GDM1 (cell line): ENCODE data around the gene CASP10.
A peak's percentile ranks its signal among the peaks of the same experiment; 100 is the strongest.
"Not testable (repeated sequence)": the region's sequence is repeated elsewhere in the genome, so short reads cannot be mapped to it uniquely, and the experiment has no call there.

ENCODE experiments used
- DNase-seq: peaks from one replicate; lab custom pipeline; 2025; lab: John Stamatoyannopoulos, UW

Gene CASP10, protein sequence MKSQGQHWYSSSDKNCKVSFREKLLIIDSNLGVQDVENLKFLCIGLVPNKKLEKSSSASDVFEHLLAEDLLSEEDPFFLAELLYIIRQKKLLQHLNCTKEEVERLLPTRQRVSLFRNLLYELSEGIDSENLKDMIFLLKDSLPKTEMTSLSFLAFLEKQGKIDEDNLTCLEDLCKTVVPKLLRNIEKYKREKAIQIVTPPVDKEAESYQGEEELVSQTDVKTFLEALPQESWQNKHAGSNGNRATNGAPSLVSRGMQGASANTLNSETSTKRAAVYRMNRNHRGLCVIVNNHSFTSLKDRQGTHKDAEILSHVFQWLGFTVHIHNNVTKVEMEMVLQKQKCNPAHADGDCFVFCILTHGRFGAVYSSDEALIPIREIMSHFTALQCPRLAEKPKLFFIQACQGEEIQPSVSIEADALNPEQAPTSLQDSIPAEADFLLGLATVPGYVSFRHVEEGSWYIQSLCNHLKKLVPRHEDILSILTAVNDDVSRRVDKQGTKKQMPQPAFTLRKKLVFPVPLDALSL

DNA sequence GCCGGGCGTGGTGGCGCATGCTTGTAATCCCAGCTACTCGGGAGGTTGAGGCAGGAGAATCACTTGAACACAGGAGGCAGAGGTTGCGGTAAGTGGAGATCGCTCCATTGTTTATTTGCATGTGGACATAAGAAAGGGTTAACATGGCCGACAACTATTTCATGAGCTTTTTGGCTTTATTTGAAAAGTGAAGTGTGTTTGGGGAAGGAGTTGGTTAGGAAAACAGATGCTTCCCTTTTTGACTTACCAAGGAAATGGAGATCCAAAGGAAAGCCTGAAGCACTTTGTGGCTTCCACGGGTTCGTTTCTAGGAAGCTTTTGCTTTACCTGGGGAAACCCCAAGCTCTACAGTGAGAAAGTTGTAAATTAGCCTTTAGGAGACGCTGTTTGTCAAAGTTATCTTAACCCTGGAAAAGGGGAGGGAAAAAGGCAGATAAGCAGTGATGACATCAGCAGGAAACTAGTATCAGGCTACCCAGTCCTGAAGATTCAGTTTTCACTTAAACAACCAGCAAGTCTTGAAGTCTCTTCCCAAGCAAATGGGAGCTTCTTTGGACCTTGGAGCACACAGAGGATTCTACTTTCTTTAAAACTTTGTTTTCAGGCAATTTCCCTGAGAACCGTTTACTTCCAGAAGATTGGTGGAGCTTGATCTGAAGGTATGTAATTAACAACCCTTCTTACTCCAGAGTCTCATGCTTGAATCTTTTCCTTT, at the start of gene CASP10:
Gene CASP10 (plus strand): TSS at position 492 of the 715 bp plus-strand sequence. CDS start 2,637 bp downstream, outside the sequence.
- peak; percentile 83 for DNase-seq

DNA sequence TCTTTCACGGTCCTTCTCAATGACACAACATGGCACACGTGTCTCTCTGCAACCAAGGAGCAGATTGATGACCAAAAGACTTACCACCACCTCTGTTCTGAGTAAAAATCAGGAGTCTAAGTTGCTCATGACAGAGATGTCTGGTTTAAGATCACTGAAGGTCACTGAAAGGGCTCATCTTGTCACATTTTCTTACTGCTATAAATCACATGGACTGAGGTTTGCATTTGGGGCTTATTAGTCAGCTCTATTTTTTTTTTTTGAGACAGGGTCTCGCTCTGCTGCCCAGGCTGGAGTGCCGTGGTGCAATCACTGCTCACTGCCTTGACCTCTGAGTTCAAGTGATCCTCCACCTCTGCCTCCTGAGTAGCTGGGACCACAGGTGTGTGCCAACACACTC, 47.6 kb upstream of the CASP10 start:
- DNase-seq, result no peak

DNA sequence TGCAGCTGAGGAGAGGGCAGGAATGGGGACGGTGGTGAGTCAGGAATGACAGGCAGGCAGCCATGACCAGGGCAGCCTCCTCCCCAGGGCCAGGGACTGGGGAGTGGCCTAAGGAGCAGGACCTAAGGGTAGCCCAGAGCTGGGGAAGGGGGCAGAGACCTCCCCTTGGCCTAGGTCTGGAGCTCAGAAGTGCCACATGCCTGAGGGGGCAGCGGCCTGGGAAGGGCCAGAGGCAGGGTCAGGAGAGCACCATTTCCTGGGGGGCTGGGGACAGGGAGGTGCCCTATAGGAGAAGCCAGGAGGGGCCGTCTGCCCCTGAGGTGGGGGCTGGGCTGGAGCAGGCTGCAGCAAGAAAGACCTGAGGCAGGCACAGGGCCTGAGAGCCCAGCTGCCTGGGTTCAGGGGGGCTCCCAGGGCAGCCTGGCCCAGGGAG, 46.0 kb upstream of the CASP10 start:
- DNase-seq, result no peak

DNA sequence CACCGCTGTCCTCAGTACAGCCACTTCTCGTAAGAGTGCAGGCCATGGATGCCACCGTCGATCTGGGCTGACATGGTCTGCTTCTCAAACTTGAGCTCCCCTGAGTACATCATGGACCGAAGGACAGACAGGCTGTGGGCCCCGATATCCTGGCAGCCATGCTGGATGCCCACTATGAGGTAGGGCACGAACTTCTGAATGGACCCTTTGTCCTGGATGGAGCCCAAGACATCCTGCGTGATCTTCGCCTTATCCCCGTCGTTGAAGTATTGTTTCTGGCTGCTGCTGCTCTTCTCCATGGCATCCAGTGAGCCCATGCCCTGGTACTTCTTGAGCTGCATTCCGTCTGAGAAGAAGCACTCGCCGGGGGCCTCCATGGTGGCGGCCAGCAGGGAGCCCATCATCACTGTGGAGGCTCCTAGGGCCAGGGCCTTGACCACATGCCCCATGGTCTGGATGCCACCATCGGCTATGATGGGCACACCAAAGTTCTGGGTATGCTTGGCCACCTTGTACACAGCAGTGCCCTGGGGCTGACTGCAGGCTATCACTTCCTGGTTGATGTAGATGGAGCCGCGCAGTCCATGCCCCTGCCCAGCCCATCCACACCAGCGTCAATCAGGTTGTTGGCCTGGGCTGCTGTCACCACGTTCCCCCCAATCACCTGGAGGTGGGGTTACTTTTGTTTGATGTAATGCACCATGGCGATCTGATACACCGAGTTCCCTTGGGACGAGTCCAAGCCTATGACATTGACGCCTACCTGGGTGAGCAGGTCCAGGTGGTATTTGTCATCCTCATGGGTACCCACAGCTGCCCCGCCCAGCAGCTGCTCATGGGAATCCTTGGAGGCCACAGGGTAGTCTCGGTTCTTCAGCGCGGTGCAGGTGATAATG, 45.2 kb upstream of the CASP10 start:
- no peak for DNase-seq

DNA sequence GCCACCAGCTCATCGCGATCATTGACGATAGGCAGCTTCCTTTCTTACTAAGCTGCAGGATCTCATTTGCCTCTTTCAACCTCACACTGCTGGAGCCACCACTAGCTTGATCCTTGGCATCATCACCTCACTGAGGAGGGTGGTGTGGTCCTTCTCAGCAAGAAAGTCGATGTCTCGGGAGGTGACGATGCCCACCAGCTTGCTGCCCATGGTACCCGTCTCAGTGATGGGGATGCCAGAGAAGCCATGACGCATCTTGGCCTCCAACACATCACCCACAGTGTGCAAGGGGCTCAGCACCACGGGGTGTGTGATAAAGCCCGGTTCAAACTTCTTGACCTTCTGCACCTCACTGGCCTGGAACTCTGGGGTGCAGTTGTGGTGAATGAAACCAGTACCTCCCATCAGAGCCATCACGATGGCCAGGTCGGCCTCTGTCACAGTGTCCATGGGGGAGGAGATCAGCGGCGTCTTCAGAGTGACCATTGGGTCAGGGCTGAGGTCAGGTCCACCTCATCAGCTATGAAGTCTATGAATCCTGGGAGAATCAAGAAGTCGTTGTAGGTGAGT, 44.5 kb upstream of the CASP10 start:
- DNase-seq, result no peak

DNA sequence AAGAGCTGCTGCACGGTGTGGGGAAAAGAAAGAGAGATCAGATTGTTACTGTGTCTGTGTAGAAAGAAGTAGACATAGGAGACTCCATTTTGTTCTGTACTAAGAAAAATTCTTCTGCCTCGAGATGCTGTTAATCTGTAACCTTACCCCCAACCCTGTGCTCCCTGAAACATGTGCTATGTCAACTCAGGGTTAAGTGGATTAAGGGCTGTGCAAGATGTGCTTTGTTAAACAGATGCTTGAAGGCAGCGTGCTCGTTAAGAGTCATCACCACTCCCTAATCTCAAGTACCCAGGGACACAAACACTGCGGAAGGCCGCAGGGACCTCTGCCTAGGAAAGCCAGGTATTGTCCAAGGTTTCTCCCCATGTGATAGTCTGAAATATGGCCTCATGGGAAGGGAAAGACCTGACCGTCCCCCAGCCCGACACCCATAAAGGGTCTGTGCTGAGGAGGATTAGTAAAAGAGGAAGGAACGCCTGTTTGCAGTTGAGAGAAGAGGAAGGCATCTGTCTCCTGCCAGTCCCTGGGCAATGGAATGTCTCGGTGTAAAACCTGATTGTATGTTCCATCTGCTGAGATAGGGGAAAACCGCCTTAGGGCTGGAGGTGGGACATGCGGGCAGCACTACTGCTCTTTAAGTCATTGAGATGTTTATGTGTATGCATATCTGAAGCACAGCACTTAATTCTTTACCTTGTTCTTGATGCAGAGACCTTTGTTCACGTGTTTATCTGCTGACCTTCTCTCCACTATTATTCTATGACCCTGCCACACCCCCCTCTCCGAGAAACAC, 43.8 kb upstream of the CASP10 start:
- DNase-seq, result peak; percentile 17

DNA sequence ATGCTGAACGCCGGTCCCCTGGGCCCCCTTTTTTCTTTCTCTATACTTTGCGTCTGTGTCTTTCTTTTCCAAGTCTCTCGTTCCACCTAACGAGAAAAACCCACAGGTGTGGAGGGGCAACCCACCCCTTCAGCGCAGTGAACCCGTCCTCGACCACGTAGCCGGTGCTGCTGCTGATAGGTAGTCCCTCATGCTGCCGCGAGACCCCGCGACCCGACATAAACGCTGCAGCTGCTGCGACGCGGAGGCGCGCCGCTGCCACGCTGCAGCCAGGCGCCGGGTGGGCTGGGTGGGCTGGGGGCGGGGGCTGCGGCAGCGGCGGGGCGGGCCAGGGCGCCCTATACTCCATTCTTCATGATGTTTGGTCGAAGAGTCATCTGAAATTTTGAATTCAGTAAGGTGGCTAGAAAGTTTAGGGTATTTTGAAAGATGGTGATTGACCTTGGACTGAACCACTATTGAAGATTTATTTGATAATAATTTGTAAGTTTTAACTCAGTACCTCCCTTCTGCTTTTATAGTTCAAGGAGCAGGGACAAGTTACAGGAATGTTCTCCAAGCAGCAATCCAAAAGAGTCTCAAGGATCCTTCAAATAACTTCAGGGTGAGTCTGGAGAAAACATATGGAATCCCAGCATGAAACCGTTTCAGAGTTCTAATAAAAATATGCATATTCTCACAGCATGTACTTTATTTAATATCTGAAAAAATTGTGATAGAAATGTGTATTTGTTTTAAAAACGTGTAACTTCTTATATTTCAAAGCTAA, 42.9 kb upstream of the CASP10 start:
- DNase-seq, result no peak

DNA sequence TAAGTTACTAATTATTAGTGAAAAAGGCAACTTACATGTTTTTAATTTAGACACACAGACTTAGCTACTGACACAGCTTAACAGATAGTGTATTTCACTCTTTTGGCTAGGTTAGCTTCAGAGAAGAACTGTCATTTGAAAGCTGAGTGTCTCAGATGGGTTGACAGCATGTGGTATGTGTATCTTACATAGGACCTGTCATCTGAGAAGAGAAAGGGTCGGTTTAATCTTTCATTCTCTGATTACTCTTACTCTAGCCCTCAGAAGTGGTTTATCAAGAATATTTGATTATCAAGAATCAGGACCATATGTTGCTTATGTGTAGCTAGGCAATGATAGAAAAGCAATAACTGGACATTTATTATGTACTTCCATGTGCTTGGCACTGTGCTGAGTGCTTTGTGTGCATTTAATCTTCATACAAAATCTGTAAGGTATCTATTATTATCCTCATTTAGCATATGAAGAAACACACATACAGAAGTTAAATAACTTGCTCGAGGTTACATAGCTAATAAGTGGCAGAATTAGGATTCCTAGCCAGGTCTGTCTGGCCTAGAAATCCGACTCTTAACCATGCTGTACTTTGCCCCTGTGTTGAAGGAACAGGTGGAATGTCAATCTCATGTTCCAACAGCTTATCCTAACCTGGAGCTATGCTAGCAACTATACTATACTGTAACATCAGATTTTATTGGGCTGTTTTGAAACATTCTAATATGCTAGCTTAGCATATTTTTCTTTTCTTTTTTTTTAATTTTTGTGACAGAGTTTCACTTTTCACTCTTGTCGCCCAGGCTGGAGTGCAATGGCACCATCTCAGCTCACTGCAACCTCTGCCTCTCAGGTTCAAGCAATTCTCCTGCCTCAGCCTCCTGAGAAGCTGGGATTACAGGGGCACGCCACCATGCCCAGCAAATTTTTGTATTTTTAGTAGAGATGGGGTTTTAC, 38.6 kb upstream of the CASP10 start:
- DNase-seq, result no peak

DNA sequence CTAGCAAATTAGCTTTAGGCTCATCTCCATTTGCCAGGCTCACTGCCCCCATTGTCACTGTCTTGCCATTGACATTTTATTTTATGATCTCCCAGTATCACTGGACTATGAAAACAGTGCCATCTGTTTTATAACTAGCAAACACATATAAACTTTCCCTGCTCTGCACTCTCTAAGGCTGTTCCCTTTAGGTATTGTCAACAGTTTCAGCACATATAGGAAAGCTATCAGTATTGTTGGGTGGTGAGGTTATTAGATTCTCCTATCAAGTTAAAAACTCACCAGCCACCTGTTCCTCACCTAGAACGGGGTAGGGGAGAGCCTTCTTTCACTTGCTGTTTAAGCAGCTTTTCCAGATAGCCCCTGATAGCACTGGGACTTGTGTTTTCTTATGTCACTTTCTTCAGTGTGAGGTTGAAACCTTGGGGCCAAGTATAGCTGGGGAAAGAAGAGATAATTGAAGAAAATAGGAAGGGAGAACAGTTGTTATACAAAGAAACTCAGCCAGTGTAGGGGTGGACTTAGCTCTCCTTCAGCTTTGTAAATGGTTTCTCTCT, 34.4 kb upstream of the CASP10 start:
- DNase-seq, result no peak

DNA sequence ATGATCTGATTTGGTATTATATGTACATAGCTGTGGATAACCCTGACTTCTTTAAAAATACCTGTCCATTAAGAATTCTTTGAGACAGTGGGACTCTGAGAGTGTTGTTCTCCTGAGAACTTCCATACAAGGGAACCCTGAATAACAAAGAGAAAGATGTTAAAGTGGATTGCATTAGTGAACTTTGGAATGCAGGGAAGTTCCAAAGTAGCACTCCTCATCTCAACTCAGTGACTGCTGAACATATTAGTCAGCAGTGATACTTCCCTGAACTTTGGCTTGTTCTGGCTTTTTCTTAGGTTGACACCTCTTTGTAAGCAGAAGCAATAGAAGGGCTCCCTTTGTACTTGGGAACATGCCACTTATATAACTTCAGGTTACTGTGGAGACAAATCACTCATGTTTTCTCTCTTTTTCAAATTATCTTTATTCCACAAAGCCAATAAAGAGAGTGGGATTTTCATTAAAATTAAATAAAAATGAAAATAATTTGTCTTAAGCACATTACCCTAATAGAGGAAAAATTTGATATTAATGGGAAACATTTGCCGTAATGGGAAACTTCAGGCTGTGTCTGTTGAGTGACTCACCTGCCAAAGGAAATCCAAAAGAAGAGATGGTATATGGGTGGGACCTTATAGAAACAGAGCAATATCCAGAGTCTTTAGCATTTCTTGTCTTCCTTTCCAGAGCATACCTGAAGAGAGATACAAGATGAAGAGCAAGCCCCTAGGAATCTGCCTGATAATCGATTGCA, 33.7 kb upstream of the CASP10 start:
- no peak for DNase-seq

DNA sequence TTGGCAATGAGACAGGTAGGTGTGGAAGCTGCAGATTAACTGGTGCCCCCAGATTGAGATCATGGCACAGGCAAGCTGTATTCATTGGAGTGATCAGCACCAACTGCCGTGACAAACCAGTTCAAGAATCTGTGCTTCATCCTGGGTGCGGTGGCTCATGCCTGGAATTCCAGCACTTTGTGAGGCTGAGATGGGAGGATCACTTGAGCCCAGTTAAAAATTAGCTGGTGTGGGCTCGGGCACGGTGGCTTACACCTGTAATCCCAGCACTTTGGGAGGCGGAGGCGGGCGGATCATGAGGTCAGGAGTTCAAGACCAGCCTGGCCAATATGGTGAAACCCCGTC, 33.1 kb upstream of the CASP10 start:
- not testable (repeated sequence) for DNase-seq

DNA sequence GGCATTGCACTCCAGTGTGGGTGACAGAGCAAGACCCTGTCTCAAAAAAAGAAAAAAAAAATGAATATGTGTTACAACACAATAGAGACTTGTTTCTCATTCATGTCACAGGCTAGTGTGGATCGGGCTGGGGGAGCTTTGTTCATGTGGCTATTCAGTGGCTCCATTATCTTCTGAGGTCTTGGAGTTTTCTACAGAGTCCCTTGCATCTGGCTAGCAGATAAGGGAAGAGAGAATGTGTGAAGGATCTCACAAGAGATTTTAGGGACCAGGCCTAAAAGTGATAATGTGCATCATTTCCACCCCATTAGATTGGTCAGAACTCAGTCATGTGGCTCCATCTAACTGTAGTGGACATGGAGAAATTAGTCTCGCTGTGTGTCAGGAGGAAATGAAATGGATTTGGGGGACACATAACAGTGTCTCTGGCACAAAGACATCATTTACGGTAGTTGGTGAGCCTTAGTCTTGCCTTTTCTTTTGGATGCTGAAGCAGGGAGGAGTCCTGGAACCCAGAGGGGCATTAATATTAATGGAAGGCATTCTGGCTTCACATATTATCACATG, 32.4 kb upstream of the CASP10 start:
- no peak for DNase-seq

DNA sequence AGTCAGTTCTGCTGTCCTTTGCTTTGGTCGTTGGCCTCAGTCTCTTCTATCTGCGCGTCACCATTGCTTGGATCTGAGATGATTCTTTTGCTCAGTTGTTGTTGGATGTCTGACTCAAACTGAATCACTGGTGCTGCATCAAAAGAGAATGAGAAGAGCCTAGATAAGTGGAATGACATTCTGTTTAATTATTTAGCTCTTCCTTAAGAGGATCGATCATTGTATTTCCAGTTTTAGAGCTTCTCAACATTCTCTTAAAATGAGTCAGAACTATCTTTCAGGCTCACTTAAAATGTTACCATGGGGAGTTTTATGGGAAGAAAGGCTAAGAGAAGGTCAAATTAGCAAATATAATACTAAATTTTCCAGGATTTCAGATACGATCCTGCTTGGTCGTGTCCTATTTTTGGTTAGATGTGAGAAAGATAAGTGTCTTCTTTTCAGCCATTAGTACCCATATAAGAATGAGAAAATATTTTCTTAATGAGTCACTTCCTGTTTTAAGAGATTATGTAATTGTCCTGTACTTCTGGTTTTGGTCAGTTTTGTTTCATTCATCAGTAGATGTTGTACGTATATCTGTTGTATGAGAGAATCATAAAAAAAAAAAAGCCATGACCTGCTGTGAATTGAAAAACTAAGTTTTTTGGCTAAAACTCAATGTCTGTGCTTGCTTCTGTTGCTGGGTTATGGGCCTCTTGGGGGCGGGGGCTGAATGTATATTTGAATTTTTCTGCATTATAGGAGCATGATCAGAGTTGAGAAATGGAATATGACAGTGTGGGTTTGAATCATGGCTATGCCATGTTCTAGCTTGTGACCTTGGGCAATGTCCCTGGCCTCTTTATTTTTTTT, 31.6 kb upstream of the CASP10 start:
- DNase-seq, result no peak

DNA sequence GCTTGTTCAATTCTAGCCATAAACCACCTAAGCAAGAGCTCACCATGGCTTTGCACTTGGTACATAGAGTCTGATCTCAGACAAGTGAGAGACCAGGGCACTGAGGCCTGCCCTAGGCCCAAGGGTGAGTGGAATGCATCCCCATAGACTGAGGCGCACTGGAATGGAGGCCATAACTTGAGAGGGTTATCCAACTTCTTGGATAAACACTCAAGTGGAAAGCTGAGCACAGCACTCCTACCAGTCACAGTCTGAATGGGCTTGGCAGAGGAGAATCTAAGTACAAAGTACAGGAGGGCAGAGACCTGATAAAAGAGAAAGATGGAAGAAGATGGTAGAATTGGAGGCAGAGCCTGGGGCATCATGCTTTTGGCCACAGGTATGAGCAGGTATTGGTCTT, 30.4 kb upstream of the CASP10 start:
- no peak for DNase-seq

DNA sequence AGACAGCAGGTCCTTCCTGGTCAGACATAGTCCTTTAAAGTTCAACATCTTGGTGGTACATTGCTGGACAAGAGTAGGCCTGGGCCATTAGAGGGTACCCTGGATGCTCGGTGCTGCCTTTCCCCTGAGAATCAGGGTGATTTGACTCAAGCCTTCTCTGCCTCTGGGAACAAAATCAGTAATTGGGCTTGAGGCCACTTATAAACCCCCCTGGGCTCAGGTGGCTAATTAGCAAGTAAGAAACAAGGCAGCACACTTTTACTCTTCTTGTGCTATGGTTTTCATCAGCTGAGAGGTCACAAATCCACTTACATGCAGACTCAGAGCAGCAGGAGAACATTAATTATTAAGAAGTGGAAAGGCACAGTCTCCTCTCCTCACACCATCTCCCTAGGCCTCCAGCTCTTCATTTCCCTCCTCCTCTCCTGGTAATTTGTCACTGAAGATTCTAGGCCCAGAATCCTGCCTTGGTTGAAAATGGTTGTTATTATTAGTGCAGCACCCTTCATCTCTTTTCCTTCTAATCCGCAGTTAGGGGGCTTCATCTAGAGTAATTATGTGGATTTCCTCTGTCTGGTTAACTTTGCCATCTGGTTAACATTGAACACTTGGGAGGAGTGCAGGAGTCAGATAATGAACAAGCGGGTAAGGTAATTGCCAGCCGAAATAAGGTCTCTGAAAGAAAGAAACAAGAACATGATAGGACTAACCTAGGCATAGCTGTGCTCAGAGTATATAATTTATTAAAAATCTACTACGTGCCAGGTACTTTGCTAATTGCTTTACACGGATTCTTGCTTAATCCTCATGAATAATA, 29.7 kb upstream of the CASP10 start:
- DNase-seq, result no peak
